Midbrain (tissue), 1 donor: ENCODE data around the gene FBXL7.

ENCODE experiments used
- DNase-seq: peaks from one replicate; lab custom pipeline; 2025; lab: John Stamatoyannopoulos, UW

FBXL7 gene

GRCh38 chr5:15502208-15502607 is 2.2 kb downstream of the FBXL7 start:
- DNase-seq = no peak

- DNase-seq = no peak
Observed at GRCh38 chr5:15506146-15506545, 6.2 kb downstream of the FBXL7 start.

- no peak for DNase-seq
Observed at GRCh38 chr5:15506897-15507296, 6.9 kb downstream of the FBXL7 start.

- DNase-seq = no peak
Observed at GRCh38 chr5:15510092-15510491, 10.1 kb downstream of the FBXL7 start.

- no peak for DNase-seq
Observed at GRCh38 chr5:15510831-15511230, 10.9 kb downstream of the FBXL7 start.

GRCh38 chr5:15513431-15513830 is 13.5 kb downstream of the FBXL7 start:
- DNase-seq = no peak

- no peak for DNase-seq
Observed at GRCh38 chr5:15513911-15514310, 13.9 kb downstream of the FBXL7 start.

GRCh38 chr5:15515229-15515628 is 15.2 kb downstream of the FBXL7 start:
- peak; percentile 28 for DNase-seq

GRCh38 chr5:15516486-15516885 is 16.5 kb downstream of the FBXL7 start:
- no peak for DNase-seq

GRCh38 chr5:15518786-15519185 is 18.8 kb downstream of the FBXL7 start:
- DNase-seq = no peak

- no peak for DNase-seq
Observed at GRCh38 chr5:15520856-15521255, 20.9 kb downstream of the FBXL7 start.

- DNase-seq = no peak
Observed at GRCh38 chr5:15521381-15522186, 21.6 kb downstream of the FBXL7 start.

- no peak for DNase-seq
Observed at GRCh38 chr5:15522187-15522520, 22.2 kb downstream of the FBXL7 start.

- no peak for DNase-seq
Observed at GRCh38 chr5:15524712-15525111, 24.7 kb downstream of the FBXL7 start.

- DNase-seq = no peak
Observed at GRCh38 chr5:15525703-15526275, 25.8 kb downstream of the FBXL7 start.

GRCh38 chr5:15526413-15526812 is 26.4 kb downstream of the FBXL7 start:
- DNase-seq = peak; percentile 55

GRCh38 chr5:15528476-15528875 is 28.5 kb downstream of the FBXL7 start:
- DNase-seq = no peak

- DNase-seq = no peak
Observed at GRCh38 chr5:15529013-15529412, 29.0 kb downstream of the FBXL7 start.

GRCh38 chr5:15529821-15530220 is 29.8 kb downstream of the FBXL7 start:
- no peak for DNase-seq

GRCh38 chr5:15533129-15533893 is 33.3 kb downstream of the FBXL7 start:
- DNase-seq = no peak

GRCh38 chr5:15535938-15536337 is 36.0 kb downstream of the FBXL7 start:
- no peak for DNase-seq

GRCh38 chr5:15538516-15538915 is 38.5 kb downstream of the FBXL7 start:
- no peak for DNase-seq

- DNase-seq = no peak
Observed at GRCh38 chr5:15539951-15540350, 40.0 kb downstream of the FBXL7 start.
